ENCODE results near the gene CADPS2.

CADPS2 gene

DNA sequence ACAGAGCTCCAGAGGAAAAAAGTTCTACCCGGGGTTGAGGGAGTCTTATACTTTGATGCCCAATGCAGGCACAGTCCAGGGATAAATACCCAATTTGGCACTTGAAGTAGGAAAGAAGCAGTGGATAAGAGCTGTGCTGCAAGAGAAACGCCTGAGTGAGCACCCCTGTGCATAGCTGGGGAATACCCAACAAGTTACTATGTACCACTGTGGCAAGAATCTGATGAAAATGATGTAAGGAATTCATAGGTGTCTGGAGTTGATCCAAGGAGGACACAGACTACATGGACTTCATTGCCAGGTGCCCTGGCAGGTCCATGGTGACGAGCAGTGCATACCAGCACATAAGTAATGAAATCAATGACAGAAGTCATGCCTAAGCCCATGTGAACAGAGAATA is 398.0 kb downstream of the CADPS2 start:
- Histone ChIP-seq H3K36me3 (ENCODE audit: control insufficient read depth in 1 of 2, insufficient read depth in 2 of 2, low read depth in 1 of 2, low read length in 2 of 2) (no peaks in the 10 kb centered on the region), H2BK120ac (ENCODE audit: low read depth, low read length) (no peak overlapping the region), H3K27me3 (ENCODE audit: control insufficient read depth in 1 of 2, insufficient read depth in 1 of 2, low read length in 2 of 2) (no peaks in the 10 kb centered on the region), H3K79me1 (replicated peaks; ENCODE audit: low read length, poor library complexity, severe bottlenecking) (no peaks in the 10 kb centered on the region), H3K4ac (ENCODE audit: low read depth in 1 of 2, low read length in 2 of 2) (no peak overlapping the region), H3K9ac (ENCODE audit: low read length) (no peak overlapping the region), H3K23ac (ENCODE audit: low read length in 2 of 2) (no peak overlapping the region), H2BK12ac (ENCODE audit: low read length in 2 of 2) (no peak overlapping the region), H3K4me3 (ENCODE audit: insufficient read depth in 1 of 2, low read depth in 1 of 2, low read length in 2 of 2) (no peak overlapping the region), H3K4me2 (ENCODE audit: low read length, poor library complexity, severe bottlenecking) (no peak overlapping the region), H3K27ac (ENCODE audit: low read length, poor library complexity, severe bottlenecking) (no peak overlapping the region), H2AK5ac (ENCODE audit: low read length, severe bottlenecking) (no peak overlapping the region), H2BK5ac (ENCODE audit: low read depth, low read length, poor library complexity, severe bottlenecking) (no peak overlapping the region), H3K18ac (ENCODE audit: low read depth in 1 of 2, low read length in 2 of 2) (no peak overlapping the region), H4K91ac (ENCODE audit: low read length) (no peak overlapping the region), H2BK15ac (ENCODE audit: low read depth, poor library complexity, severe bottlenecking) (no peak overlapping the region), H3K9me3 (ENCODE audit: control insufficient read depth, low read length) (no peaks in the 10 kb centered on the region), H4K8ac (ENCODE audit: low read length) (no peak overlapping the region), H2AFZ (ENCODE audit: low read depth, low read length) (no peak overlapping the region), H3K14ac (ENCODE audit: low read length in 2 of 2) (no peak overlapping the region), H3K4me1 (ENCODE audit: control insufficient read depth, insufficient read depth, low read depth, low read length) (no peaks in the 10 kb centered on the region)
- DNase-seq, result no peak
- 87% methylated on average over 3 of the region's 3 CpGs for WGBS

DNA sequence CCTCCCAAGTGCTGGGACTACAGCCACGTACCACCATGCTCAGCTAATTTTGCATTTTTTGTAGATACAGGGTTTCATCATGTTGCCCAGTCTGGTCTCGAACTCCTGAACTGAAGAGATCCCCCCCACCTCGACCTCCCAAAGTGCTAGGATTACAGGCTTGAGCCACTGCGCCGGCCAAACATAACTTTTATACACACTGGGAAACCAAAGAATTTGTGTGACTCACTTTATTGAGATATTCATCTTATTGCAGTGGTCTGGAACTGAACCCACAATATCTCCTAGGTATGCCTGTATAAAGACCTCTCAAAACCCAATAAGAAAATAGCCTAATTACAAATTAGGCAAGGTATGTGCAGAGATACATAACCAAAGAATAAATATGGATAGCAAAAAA is 399.1 kb downstream of the CADPS2 start:
- Histone ChIP-seq H2BK15ac (ENCODE audit: low read depth, poor library complexity, severe bottlenecking) (no peak overlapping the region), H2BK5ac (ENCODE audit: low read depth, low read length, poor library complexity, severe bottlenecking) (no peak overlapping the region), H2BK12ac (ENCODE audit: low read length in 2 of 2) (no peak overlapping the region), H2BK120ac (ENCODE audit: low read depth, low read length) (no peak overlapping the region), H3K4ac (ENCODE audit: low read depth in 1 of 2, low read length in 2 of 2) (no peak overlapping the region), H3K4me2 (ENCODE audit: low read length, poor library complexity, severe bottlenecking) (no peak overlapping the region), H3K4me1 (ENCODE audit: control insufficient read depth, insufficient read depth, low read depth, low read length) (no peaks in the 10 kb centered on the region), H3K27me3 (ENCODE audit: control insufficient read depth in 1 of 2, insufficient read depth in 1 of 2, low read length in 2 of 2) (no peaks in the 10 kb centered on the region), H3K9ac (ENCODE audit: low read length) (no peak overlapping the region), H3K18ac (ENCODE audit: low read depth in 1 of 2, low read length in 2 of 2) (no peak overlapping the region), H3K14ac (ENCODE audit: low read length in 2 of 2) (no peak overlapping the region), H3K27ac (ENCODE audit: low read length, poor library complexity, severe bottlenecking) (no peak overlapping the region), H2AFZ (ENCODE audit: low read depth, low read length) (no peak overlapping the region), H3K23ac (ENCODE audit: low read length in 2 of 2) (no peak overlapping the region), H3K9me3 (ENCODE audit: control insufficient read depth, low read length) (no peaks in the 10 kb centered on the region), H4K91ac (ENCODE audit: low read length) (no peak overlapping the region), H3K79me1 (replicated peaks; ENCODE audit: low read length, poor library complexity, severe bottlenecking) (no peaks in the 10 kb centered on the region), H3K4me3 (ENCODE audit: insufficient read depth in 1 of 2, low read depth in 1 of 2, low read length in 2 of 2) (no peak overlapping the region), H4K8ac (ENCODE audit: low read length) (no peak overlapping the region), H2AK5ac (ENCODE audit: low read length, severe bottlenecking) (no peak overlapping the region), H3K36me3 (ENCODE audit: control insufficient read depth in 1 of 2, insufficient read depth in 2 of 2, low read depth in 1 of 2, low read length in 2 of 2) (no peaks in the 10 kb centered on the region)
- DNase-seq, result no peak
- WGBS, result 78% methylated on average over 3 of the region's 5 CpGs

DNA sequence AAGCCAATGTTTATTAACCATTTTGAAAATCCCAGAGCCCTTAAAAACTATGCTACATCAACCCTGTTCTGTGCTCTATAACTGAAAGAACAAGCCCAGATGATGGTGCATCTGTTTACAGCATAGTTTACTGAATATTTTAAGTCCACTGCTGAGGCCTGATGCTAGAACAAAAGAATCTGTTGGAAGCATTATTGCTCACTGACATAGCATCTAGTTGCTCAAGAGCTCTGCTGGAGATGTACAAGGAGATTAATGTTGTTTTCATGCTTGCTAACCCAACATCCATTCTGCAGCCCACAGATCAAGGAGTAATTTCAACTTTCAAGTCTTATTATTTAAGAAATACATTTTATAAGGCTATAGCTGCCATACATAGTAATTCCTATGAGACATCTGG is 400.4 kb downstream of the CADPS2 start:
- Histone ChIP-seq H2BK12ac (ENCODE audit: low read length in 2 of 2) (no peak overlapping the region), H3K27ac (ENCODE audit: low read length, poor library complexity, severe bottlenecking) (no peak overlapping the region), H3K4me3 (ENCODE audit: insufficient read depth in 1 of 2, low read depth in 1 of 2, low read length in 2 of 2) (no peak overlapping the region), H2BK5ac (ENCODE audit: low read depth, low read length, poor library complexity, severe bottlenecking) (no peak overlapping the region), H4K91ac (ENCODE audit: low read length) (no peak overlapping the region), H3K9me3 (ENCODE audit: control insufficient read depth, low read length) (no peaks in the 10 kb centered on the region), H3K9ac (ENCODE audit: low read length) (no peak overlapping the region), H3K14ac (ENCODE audit: low read length in 2 of 2) (no peak overlapping the region), H3K36me3 (ENCODE audit: control insufficient read depth in 1 of 2, insufficient read depth in 2 of 2, low read depth in 1 of 2, low read length in 2 of 2) (no peaks in the 10 kb centered on the region), H2AFZ (ENCODE audit: low read depth, low read length) (no peak overlapping the region), H3K4me2 (ENCODE audit: low read length, poor library complexity, severe bottlenecking) (no peak overlapping the region), H3K18ac (ENCODE audit: low read depth in 1 of 2, low read length in 2 of 2) (no peak overlapping the region), H3K23ac (ENCODE audit: low read length in 2 of 2) (no peak overlapping the region), H3K79me1 (replicated peaks; ENCODE audit: low read length, poor library complexity, severe bottlenecking) (no peaks in the 10 kb centered on the region), H4K8ac (ENCODE audit: low read length) (no peak overlapping the region), H2AK5ac (ENCODE audit: low read length, severe bottlenecking) (no peak overlapping the region), H2BK15ac (ENCODE audit: low read depth, poor library complexity, severe bottlenecking) (no peak overlapping the region), H3K4me1 (ENCODE audit: control insufficient read depth, insufficient read depth, low read depth, low read length) (no peaks in the 10 kb centered on the region), H3K27me3 (ENCODE audit: control insufficient read depth in 1 of 2, insufficient read depth in 1 of 2, low read length in 2 of 2) (no peaks in the 10 kb centered on the region), H3K4ac (ENCODE audit: low read depth in 1 of 2, low read length in 2 of 2) (no peak overlapping the region), H2BK120ac (ENCODE audit: low read depth, low read length) (no peak overlapping the region)
- DNase-seq, result peak; percentile 6

DNA sequence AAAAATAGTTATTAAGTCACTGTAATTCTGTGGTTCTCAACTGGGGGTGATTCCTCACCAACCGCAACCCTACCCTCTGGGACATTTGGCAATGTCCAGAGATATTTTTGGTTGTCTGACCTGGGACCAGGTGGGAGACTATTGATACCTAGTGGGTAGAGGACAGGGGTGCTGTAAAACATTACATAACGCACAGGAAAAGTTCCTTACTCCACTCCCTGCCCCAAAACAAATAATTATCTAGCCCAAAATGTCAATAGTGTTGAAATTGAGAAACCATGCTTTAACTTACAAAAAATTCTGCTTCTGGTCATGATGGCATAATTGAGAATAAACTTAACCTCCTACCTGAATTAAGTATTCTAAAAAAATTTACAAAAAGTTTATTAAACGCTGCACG is 404.0 kb downstream of the CADPS2 start:
- no peak overlapping the region for H2AFZ ChIP-seq (ENCODE audit: low read depth, low read length)
- no peak overlapping the region for H2BK5ac ChIP-seq (ENCODE audit: low read depth, low read length, poor library complexity, severe bottlenecking)
- DNase-seq, result no peak
- H3K27ac ChIP-seq (ENCODE audit: low read length, poor library complexity, severe bottlenecking), result no peak overlapping the region
- H3K9me3 ChIP-seq (ENCODE audit: control insufficient read depth, low read length), result no peaks in the 10 kb centered on the region
- no peak overlapping the region for H3K14ac ChIP-seq (ENCODE audit: low read length in 2 of 2)
- H3K79me1 ChIP-seq (replicated peaks; ENCODE audit: low read length, poor library complexity, severe bottlenecking), result no peaks in the 10 kb centered on the region
- H2BK12ac ChIP-seq (ENCODE audit: low read length in 2 of 2), result no peak overlapping the region
- no peak overlapping the region for H4K91ac ChIP-seq (ENCODE audit: low read length)
- no peak overlapping the region for H3K4me2 ChIP-seq (ENCODE audit: low read length, poor library complexity, severe bottlenecking)
- no peak overlapping the region for H2AK5ac ChIP-seq (ENCODE audit: low read length, severe bottlenecking)
- H3K4me3 ChIP-seq (ENCODE audit: insufficient read depth in 1 of 2, low read depth in 1 of 2, low read length in 2 of 2), result no peak overlapping the region
- H3K9ac ChIP-seq (ENCODE audit: low read length), result no peak overlapping the region
- H3K4ac ChIP-seq (ENCODE audit: low read depth in 1 of 2, low read length in 2 of 2), result no peak overlapping the region
- no peaks in the 10 kb centered on the region for H3K27me3 ChIP-seq (ENCODE audit: control insufficient read depth in 1 of 2, insufficient read depth in 1 of 2, low read length in 2 of 2)
- H2BK15ac ChIP-seq (ENCODE audit: low read depth, poor library complexity, severe bottlenecking), result no peak overlapping the region
- no peak overlapping the region for H2BK120ac ChIP-seq (ENCODE audit: low read depth, low read length)
- no peak overlapping the region for H4K8ac ChIP-seq (ENCODE audit: low read length)
- no peak overlapping the region for H3K18ac ChIP-seq (ENCODE audit: low read depth in 1 of 2, low read length in 2 of 2)
- no peak overlapping the region for H3K23ac ChIP-seq (ENCODE audit: low read length in 2 of 2)
- 99% methylated on average over 3 of the region's 4 CpGs for WGBS
- no peaks in the 10 kb centered on the region for H3K4me1 ChIP-seq (ENCODE audit: control insufficient read depth, insufficient read depth, low read depth, low read length)
- no peaks in the 10 kb centered on the region for H3K36me3 ChIP-seq (ENCODE audit: control insufficient read depth in 1 of 2, insufficient read depth in 2 of 2, low read depth in 1 of 2, low read length in 2 of 2)

Data from mesenchymal stem cell (in vitro differentiated cells and primary cell).